Natural killer cell (primary cell): Measurements from ENCODE around the gene RPRD1B. TPM values are rescaled to one million over a fixed set of nuclear protein-coding genes. Genes with fewer than 3 reads are reported as not detected.

Experiments used
- ATAC-seq, 3 donors: fragments of 150-1000 bp in 2 of 3; fragments of 200-7000 bp in 1 of 3; cut with Tn5 transposase; 1 replicate in 1 of 3; 2 replicates in 2 of 3; pipeline ENCODE4 v1.10.0; 2021; ENCODE audit warnings: mild to moderate bottlenecking in 2 of 3, moderate library complexity in 2 of 3
- DNase-seq, 2 donors: peaks; one replicate each; pipeline versions ENCODE4 v3.0.0 to v3.0.0-alpha.2; 2013 to 2021; ENCODE audit warnings: mixed read lengths in 1 of 2
- H3K27ac ChIP-seq: one replicate; pipeline ENCODE4 v1.5.1; 2013; ENCODE audit warnings: mild to moderate bottlenecking, low read length
- H3K27me3 ChIP-seq: one replicate; pipeline ENCODE4 v1.6.1; 2013; ENCODE audit warnings: low read length; ENCODE audit not compliant: control insufficient read depth, insufficient read depth
- H3K36me3 ChIP-seq: one replicate; pipeline ENCODE4 v1.6.1; 2013; ENCODE audit warnings: low read length; ENCODE audit not compliant: control insufficient read depth, insufficient read depth
- H3K4me1 ChIP-seq: one replicate; pipeline ENCODE4 v1.6.1; 2013; ENCODE audit warnings: low read length; ENCODE audit not compliant: control insufficient read depth, insufficient read depth
- H3K4me3 ChIP-seq: one replicate; pipeline ENCODE4 v1.5.1; 2013; ENCODE audit warnings: low read length
- H3K9me3 ChIP-seq: one replicate; pipeline ENCODE4 v1.6.1; 2013; ENCODE audit warnings: low read length; ENCODE audit not compliant: control insufficient read depth, insufficient read depth
- H3K27ac Mint-ChIP-seq, 2 donors: one replicate each; pipeline ENCODE4 v1.8.0; 2022; ENCODE audit warnings: mild to moderate bottlenecking in 2 of 2, mixed read lengths in 2 of 2, moderate library complexity in 1 of 2
- H3K27me3 Mint-ChIP-seq, 2 donors: one replicate each; pipeline ENCODE4 v1.8.0; 2022; ENCODE audit warnings: low read depth in 2 of 2, mixed read lengths in 2 of 2
- H3K36me3 Mint-ChIP-seq: one replicate; pipeline ENCODE4 v1.8.0; 2022; ENCODE audit warnings: mixed read lengths
- H3K4me1 Mint-ChIP-seq, 2 donors: one replicate each; pipeline ENCODE4 v1.8.0; 2022; ENCODE audit warnings: mixed read lengths in 2 of 2
- H3K4me3 Mint-ChIP-seq: one replicate; pipeline ENCODE4 v1.8.0; 2022; ENCODE audit warnings: mild to moderate bottlenecking, moderate library complexity, mixed read lengths
- H3K9me3 Mint-ChIP-seq, 2 donors: one replicate each; pipeline ENCODE4 v1.8.0; 2022; ENCODE audit warnings: mixed read lengths in 2 of 2
- WGBS: methylation state at CpG from one replicate; pipeline ENCODE4 v1.1.7; 2013; ENCODE audit warnings: missing lambda C conversion rate; ENCODE audit not compliant: insufficient coverage; 5-methylcytosine and 5-hydroxymethylcytosine counted together
- intact Hi-C: fragments of 100-400 bp; cut with micrococcal nuclease; formaldehyde crosslinking; loops from one replicate; pipeline ENCODE4 v1.14.2; 2022
- total RNA-seq, 4 donors: library from RNA; stranded (reverse); fragments of 120-200 nt in 1 of 4; gene quantifications; one replicate each; pipeline versions ENCODE4 v1.2.3 to v1.2.4, GENCODE V29; 2013 to 2022
- TF ChIP-seq, protein P1 (sequence below): fragments of 200-600 bp; IDR thresholded peaks from one replicate; pipeline ENCODE4 v1.8.0; 2022; ENCODE audit warnings: antibody characterized with exemption

RPRD1B gene
- total RNA-seq, 3 donors from 2014 or later (not counting 1 experiment from before 2014, with no cell fraction given): 75.8 to 87.3 (median 77.6) TPM

DNA sequence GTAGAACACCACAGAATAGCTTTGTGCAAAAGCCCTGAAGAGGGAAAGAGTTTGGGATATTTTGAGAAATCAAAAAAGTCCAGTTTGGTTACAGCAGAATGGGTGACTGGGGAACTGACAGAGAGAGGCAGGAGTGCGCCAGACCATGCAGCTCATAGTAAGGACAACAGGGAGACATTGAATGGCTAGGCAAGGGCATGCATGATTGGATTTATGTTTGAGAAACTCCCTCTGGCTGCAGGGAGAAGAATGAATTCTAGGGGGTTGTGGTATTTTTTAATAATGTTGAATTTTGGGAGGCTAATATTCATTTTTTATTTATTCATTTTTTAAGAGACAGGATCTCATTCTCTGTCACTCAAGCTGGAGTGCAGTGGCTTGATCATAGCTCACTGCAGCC lies 81.7 kb downstream of the RPRD1B start:
- TF ChIP-seq, protein P1, sequence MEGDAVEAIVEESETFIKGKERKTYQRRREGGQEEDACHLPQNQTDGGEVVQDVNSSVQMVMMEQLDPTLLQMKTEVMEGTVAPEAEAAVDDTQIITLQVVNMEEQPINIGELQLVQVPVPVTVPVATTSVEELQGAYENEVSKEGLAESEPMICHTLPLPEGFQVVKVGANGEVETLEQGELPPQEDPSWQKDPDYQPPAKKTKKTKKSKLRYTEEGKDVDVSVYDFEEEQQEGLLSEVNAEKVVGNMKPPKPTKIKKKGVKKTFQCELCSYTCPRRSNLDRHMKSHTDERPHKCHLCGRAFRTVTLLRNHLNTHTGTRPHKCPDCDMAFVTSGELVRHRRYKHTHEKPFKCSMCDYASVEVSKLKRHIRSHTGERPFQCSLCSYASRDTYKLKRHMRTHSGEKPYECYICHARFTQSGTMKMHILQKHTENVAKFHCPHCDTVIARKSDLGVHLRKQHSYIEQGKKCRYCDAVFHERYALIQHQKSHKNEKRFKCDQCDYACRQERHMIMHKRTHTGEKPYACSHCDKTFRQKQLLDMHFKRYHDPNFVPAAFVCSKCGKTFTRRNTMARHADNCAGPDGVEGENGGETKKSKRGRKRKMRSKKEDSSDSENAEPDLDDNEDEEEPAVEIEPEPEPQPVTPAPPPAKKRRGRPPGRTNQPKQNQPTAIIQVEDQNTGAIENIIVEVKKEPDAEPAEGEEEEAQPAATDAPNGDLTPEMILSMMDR: peak; percentile 33
- Mint-ChIP-seq H3K4me3 (no peak overlapping the region), H3K27me3 (no peaks in the 10 kb centered on the region), H3K9me3 (no peaks in the 10 kb centered on the region), H3K4me1 (no peaks in the 10 kb centered on the region), H3K27ac (peak overlapping the region in 1 of 2 donors; percentile 46), H3K36me3 (no peaks in the 10 kb centered on the region)
- H3K36me3 ChIP-seq: no peaks in the 10 kb centered on the region
- intact Hi-C loops: loop anchor here (2.0 to 5.0 kb wide), 2 partner anchors 42 to 58 kb away; no protein-coding TSS in a partner anchor
- no peaks in the 10 kb centered on the region for H3K27me3 ChIP-seq
- H3K9me3 ChIP-seq: no peaks in the 10 kb centered on the region
- no peak overlapping the region for H3K27ac ChIP-seq
- ATAC-seq: peak in 1 of 3 donors; percentile 32
- no peaks in the 10 kb centered on the region for H3K4me1 ChIP-seq
- WGBS: 90% methylated on average over 1 of the region's 1 CpG
- DNase-seq: no peak
- H3K4me3 ChIP-seq: no peak overlapping the region

DNA sequence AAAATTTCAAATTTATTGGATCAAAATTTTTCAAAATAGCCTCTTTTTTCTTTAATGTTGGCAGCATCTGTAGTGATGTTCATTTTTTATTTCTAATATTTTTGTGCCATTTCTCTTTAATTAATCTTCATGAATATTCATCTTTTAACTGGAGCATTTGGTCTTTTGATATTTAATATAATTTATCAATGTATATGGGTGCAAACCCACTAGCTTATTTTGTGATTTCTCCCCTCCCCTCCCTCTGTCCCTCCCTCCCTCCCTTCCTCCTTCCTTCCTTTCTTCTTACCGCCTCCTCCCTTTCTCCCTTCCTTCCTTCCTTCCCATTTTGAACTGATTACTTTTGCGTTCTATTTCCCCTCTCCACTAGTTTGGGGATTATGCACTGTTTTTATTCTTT lies 82.3 kb downstream of the RPRD1B start:
- DNase-seq: no peak
- WGBS: no CpG with 5 or more reads among the region's 2 CpGs
- no peaks in the 10 kb centered on the region for H3K27me3 Mint-ChIP-seq
- H3K36me3 Mint-ChIP-seq: no peaks in the 10 kb centered on the region
- Histone ChIP-seq H3K36me3 (no peaks in the 10 kb centered on the region), H3K27ac (no peak overlapping the region), H3K4me3 (no peak overlapping the region), H3K27me3 (no peaks in the 10 kb centered on the region), H3K4me1 (no peaks in the 10 kb centered on the region), H3K9me3 (no peaks in the 10 kb centered on the region)
- no peak overlapping the region for H3K27ac Mint-ChIP-seq
- H3K9me3 Mint-ChIP-seq: no peaks in the 10 kb centered on the region
- no peak for ATAC-seq
- no peaks in the 10 kb centered on the region for H3K4me1 Mint-ChIP-seq
- TF ChIP-seq, protein P1: no peak
- H3K4me3 Mint-ChIP-seq: no peak overlapping the region
- intact Hi-C loops: loop anchor here (2.0 to 5.0 kb wide), 2 partner anchors 43 to 59 kb away; no protein-coding TSS in a partner anchor

DNA sequence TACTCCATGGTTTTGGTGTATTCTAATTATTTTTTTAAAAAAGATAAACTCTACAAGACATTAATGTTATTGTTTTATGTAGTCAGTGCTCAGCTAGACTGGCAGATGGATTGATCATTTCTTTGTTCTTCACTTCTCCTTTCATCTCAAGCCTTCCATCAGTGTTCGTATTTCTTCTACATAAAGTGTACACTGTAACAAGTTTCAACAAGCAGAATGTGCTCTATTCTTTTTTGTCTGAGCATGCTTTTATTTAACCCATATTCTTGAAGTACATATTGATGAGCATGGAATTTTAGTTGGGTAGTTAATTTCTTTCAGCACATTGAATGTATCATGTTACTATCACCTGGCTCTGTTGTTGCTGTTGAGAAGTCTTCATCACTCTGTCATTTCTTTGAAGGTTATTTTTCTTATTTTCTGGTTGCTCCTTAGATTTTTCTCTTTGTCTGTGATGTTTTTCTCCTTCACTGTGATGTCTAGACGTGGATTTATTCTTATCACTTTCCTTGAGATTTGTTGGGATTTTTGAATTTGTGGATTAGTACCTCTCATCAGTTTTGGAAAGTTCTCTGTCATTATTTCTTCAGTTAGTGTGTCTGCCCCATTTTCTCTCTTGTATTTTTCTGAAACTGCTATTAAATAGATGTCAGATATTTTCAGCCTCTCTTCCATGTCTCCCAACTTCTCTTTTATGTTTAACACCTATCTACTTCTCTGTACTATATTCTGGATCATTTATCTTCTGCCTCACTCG lies 83.0 kb downstream of the RPRD1B start:
- Mint-ChIP-seq H3K4me3 (no peak overlapping the region), H3K4me1 (no peaks in the 10 kb centered on the region), H3K9me3 (no peaks in the 10 kb centered on the region), H3K36me3 (no peaks in the 10 kb centered on the region), H3K27ac (no peak overlapping the region), H3K27me3 (no peaks in the 10 kb centered on the region)
- no peak for ATAC-seq
- no peaks in the 10 kb centered on the region for H3K9me3 ChIP-seq
- no peaks in the 10 kb centered on the region for H3K4me1 ChIP-seq
- DNase-seq: no peak
- intact Hi-C loops: loop anchor here (5.0 kb wide), 1 partner anchor 59 kb away; no protein-coding TSS in a partner anchor
- no CpG with 5 or more reads among the region's 3 CpGs for WGBS
- no peak overlapping the region for H3K27ac ChIP-seq
- H3K36me3 ChIP-seq: no peaks in the 10 kb centered on the region
- TF ChIP-seq, protein P1: no peak
- H3K27me3 ChIP-seq: no peaks in the 10 kb centered on the region
- no peak overlapping the region for H3K4me3 ChIP-seq
